ENCODE results near the gene STEAP2.

Gene STEAP2

GRCh38 chr7:90244909-90245851 lies 33.6 kb downstream of the STEAP2 start, which contains the start of gene CFAP69:
Gene CFAP69, plus strand, starts transcription at chr7:90245174. Its CDS starts 251 bp downstream, at chr7:90245425.
- H3K9ac ChIP-seq (ENCODE audit: low read length) = peak within 1 kb of the TSS; percentile 97
- H2AFZ ChIP-seq (ENCODE audit: low read depth, low read length) = peak within 1 kb of the TSS; percentile 91
- H3K23ac ChIP-seq (ENCODE audit: low read length in 2 of 2) = no peak within 1 kb of the TSS
- H3K4me3 ChIP-seq (ENCODE audit: insufficient read depth in 1 of 2, low read depth in 1 of 2, low read length in 2 of 2) = peak within 1 kb of the TSS; percentile 78 to 94
- WGBS = under 1% methylated on average over 59 of the region's 59 CpGs
- H3K27ac ChIP-seq (ENCODE audit: low read length, poor library complexity, severe bottlenecking) = no peak within 1 kb of the TSS
- H3K4ac ChIP-seq (ENCODE audit: low read depth in 1 of 2, low read length in 2 of 2) = no peak within 1 kb of the TSS
- no peak within 1 kb of the TSS for H2BK120ac ChIP-seq (ENCODE audit: low read depth, low read length)
- DNase-seq = peak; percentile 86
- no peaks in the 10 kb centered on the region for H3K9me3 ChIP-seq (ENCODE audit: control insufficient read depth, low read length)
- H3K14ac ChIP-seq (ENCODE audit: low read length in 2 of 2) = peak within 1 kb of the TSS in 1 of 2 experiments; percentile 61
- H3K18ac ChIP-seq (ENCODE audit: low read depth in 1 of 2, low read length in 2 of 2) = peak within 1 kb of the TSS in 1 of 2 experiments; percentile 37
- no peak within 1 kb of the TSS for H4K91ac ChIP-seq (ENCODE audit: low read length)
- H2BK5ac ChIP-seq (ENCODE audit: low read depth, low read length, poor library complexity, severe bottlenecking) = no peak within 1 kb of the TSS
- no peak within 1 kb of the TSS for H4K8ac ChIP-seq (ENCODE audit: low read length)
- H3K4me2 ChIP-seq (ENCODE audit: low read length, poor library complexity, severe bottlenecking) = peak within 1 kb of the TSS; percentile 99
- peaks cover 10% of the 10 kb centered on the region for H3K4me1 ChIP-seq (ENCODE audit: control insufficient read depth, insufficient read depth, low read depth, low read length)
- no peaks in the 10 kb centered on the region for H3K79me1 ChIP-seq (replicated peaks; ENCODE audit: low read length, poor library complexity, severe bottlenecking)
- no peak within 1 kb of the TSS for H2BK15ac ChIP-seq (ENCODE audit: low read depth, poor library complexity, severe bottlenecking)
- no peaks in the 10 kb centered on the region for H3K36me3 ChIP-seq (ENCODE audit: control insufficient read depth in 1 of 2, insufficient read depth in 2 of 2, low read depth in 1 of 2, low read length in 2 of 2)
- peak within 1 kb of the TSS in 1 of 2 experiments; percentile 34 for H2BK12ac ChIP-seq (ENCODE audit: low read length in 2 of 2)
- peaks cover 0 to 38% of the 10 kb centered on the region in 2 experiments for H3K27me3 ChIP-seq (ENCODE audit: control insufficient read depth in 1 of 2, insufficient read depth in 1 of 2, low read length in 2 of 2)
- H2AK5ac ChIP-seq (ENCODE audit: low read length, severe bottlenecking) = no peak within 1 kb of the TSS

GRCh38 chr7:90246171-90246570 lies 34.6 kb downstream of the STEAP2 start:
- peak overlapping the region; percentile 99 for H3K4me2 ChIP-seq (ENCODE audit: low read length, poor library complexity, severe bottlenecking)
- H2BK12ac ChIP-seq (ENCODE audit: low read length in 2 of 2) = no peak overlapping the region
- no peaks in the 10 kb centered on the region for H3K79me1 ChIP-seq (replicated peaks; ENCODE audit: low read length, poor library complexity, severe bottlenecking)
- H3K9ac ChIP-seq (ENCODE audit: low read length) = peak overlapping the region; percentile 97
- no peak overlapping the region for H3K14ac ChIP-seq (ENCODE audit: low read length in 2 of 2)
- no peak overlapping the region for H2BK120ac ChIP-seq (ENCODE audit: low read depth, low read length)
- H3K27me3 ChIP-seq (ENCODE audit: control insufficient read depth in 1 of 2, insufficient read depth in 1 of 2, low read length in 2 of 2) = peaks cover 0 to 44% of the 10 kb centered on the region in 2 experiments
- H3K4me1 ChIP-seq (ENCODE audit: control insufficient read depth, insufficient read depth, low read depth, low read length) = peaks cover 10% of the 10 kb centered on the region
- DNase-seq = peak; percentile 6
- peak overlapping the region in 1 of 2 experiments; percentile 94 for H3K4me3 ChIP-seq (ENCODE audit: insufficient read depth in 1 of 2, low read depth in 1 of 2, low read length in 2 of 2)
- H4K91ac ChIP-seq (ENCODE audit: low read length) = no peak overlapping the region
- no peaks in the 10 kb centered on the region for H3K9me3 ChIP-seq (ENCODE audit: control insufficient read depth, low read length)
- H2BK5ac ChIP-seq (ENCODE audit: low read depth, low read length, poor library complexity, severe bottlenecking) = no peak overlapping the region
- WGBS = 4% methylated on average over 9 of the region's 9 CpGs
- no peak overlapping the region for H4K8ac ChIP-seq (ENCODE audit: low read length)
- no peak overlapping the region for H3K23ac ChIP-seq (ENCODE audit: low read length in 2 of 2)
- H2AFZ ChIP-seq (ENCODE audit: low read depth, low read length) = no peak overlapping the region
- H2AK5ac ChIP-seq (ENCODE audit: low read length, severe bottlenecking) = no peak overlapping the region
- H3K18ac ChIP-seq (ENCODE audit: low read depth in 1 of 2, low read length in 2 of 2) = no peak overlapping the region
- no peak overlapping the region for H3K4ac ChIP-seq (ENCODE audit: low read depth in 1 of 2, low read length in 2 of 2)
- H3K27ac ChIP-seq (ENCODE audit: low read length, poor library complexity, severe bottlenecking) = no peak overlapping the region
- no peak overlapping the region for H2BK15ac ChIP-seq (ENCODE audit: low read depth, poor library complexity, severe bottlenecking)
- no peaks in the 10 kb centered on the region for H3K36me3 ChIP-seq (ENCODE audit: control insufficient read depth in 1 of 2, insufficient read depth in 2 of 2, low read depth in 1 of 2, low read length in 2 of 2)

GRCh38 chr7:90248706-90249105 lies 37.2 kb downstream of the STEAP2 start:
- Histone ChIP-seq H2BK15ac (ENCODE audit: low read depth, poor library complexity, severe bottlenecking) (no peak overlapping the region), H3K9me3 (ENCODE audit: control insufficient read depth, low read length) (no peaks in the 10 kb centered on the region), H3K23ac (ENCODE audit: low read length in 2 of 2) (no peak overlapping the region), H2BK120ac (ENCODE audit: low read depth, low read length) (no peak overlapping the region), H3K4ac (ENCODE audit: low read depth in 1 of 2, low read length in 2 of 2) (no peak overlapping the region), H3K4me1 (ENCODE audit: control insufficient read depth, insufficient read depth, low read depth, low read length) (peaks cover 10% of the 10 kb centered on the region), H2BK12ac (ENCODE audit: low read length in 2 of 2) (no peak overlapping the region), H3K18ac (ENCODE audit: low read depth in 1 of 2, low read length in 2 of 2) (no peak overlapping the region), H3K27ac (ENCODE audit: low read length, poor library complexity, severe bottlenecking) (no peak overlapping the region), H4K8ac (ENCODE audit: low read length) (no peak overlapping the region), H2BK5ac (ENCODE audit: low read depth, low read length, poor library complexity, severe bottlenecking) (no peak overlapping the region), H3K4me3 (ENCODE audit: insufficient read depth in 1 of 2, low read depth in 1 of 2, low read length in 2 of 2) (no peak overlapping the region), H2AK5ac (ENCODE audit: low read length, severe bottlenecking) (no peak overlapping the region), H3K79me1 (replicated peaks; ENCODE audit: low read length, poor library complexity, severe bottlenecking) (no peaks in the 10 kb centered on the region), H4K91ac (ENCODE audit: low read length) (no peak overlapping the region), H3K4me2 (ENCODE audit: low read length, poor library complexity, severe bottlenecking) (no peak overlapping the region), H3K9ac (ENCODE audit: low read length) (no peak overlapping the region), H3K14ac (ENCODE audit: low read length in 2 of 2) (no peak overlapping the region), H3K27me3 (ENCODE audit: control insufficient read depth in 1 of 2, insufficient read depth in 1 of 2, low read length in 2 of 2) (peaks cover 0 to 32% of the 10 kb centered on the region in 2 experiments), H3K36me3 (ENCODE audit: control insufficient read depth in 1 of 2, insufficient read depth in 2 of 2, low read depth in 1 of 2, low read length in 2 of 2) (no peaks in the 10 kb centered on the region), H2AFZ (ENCODE audit: low read depth, low read length) (no peak overlapping the region)
- WGBS = 86% methylated on average over 1 of the region's 3 CpGs
- no peak for DNase-seq

- Histone ChIP-seq H3K14ac (ENCODE audit: low read length in 2 of 2) (no peak overlapping the region), H3K4me3 (ENCODE audit: insufficient read depth in 1 of 2, low read depth in 1 of 2, low read length in 2 of 2) (peak overlapping the region in 1 of 2 experiments; percentile 20), H2BK12ac (ENCODE audit: low read length in 2 of 2) (no peak overlapping the region), H3K23ac (ENCODE audit: low read length in 2 of 2) (no peak overlapping the region), H3K4ac (ENCODE audit: low read depth in 1 of 2, low read length in 2 of 2) (no peak overlapping the region), H2BK15ac (ENCODE audit: low read depth, poor library complexity, severe bottlenecking) (no peak overlapping the region), H4K91ac (ENCODE audit: low read length) (no peak overlapping the region), H3K79me1 (replicated peaks; ENCODE audit: low read length, poor library complexity, severe bottlenecking) (no peaks in the 10 kb centered on the region), H3K27me3 (ENCODE audit: control insufficient read depth in 1 of 2, insufficient read depth in 1 of 2, low read length in 2 of 2) (peaks cover 0 to 27% of the 10 kb centered on the region in 2 experiments), H2BK5ac (ENCODE audit: low read depth, low read length, poor library complexity, severe bottlenecking) (no peak overlapping the region), H3K4me1 (ENCODE audit: control insufficient read depth, insufficient read depth, low read depth, low read length) (peaks cover 3% of the 10 kb centered on the region), H2BK120ac (ENCODE audit: low read depth, low read length) (no peak overlapping the region), H3K36me3 (ENCODE audit: control insufficient read depth in 1 of 2, insufficient read depth in 2 of 2, low read depth in 1 of 2, low read length in 2 of 2) (no peaks in the 10 kb centered on the region), H3K27ac (ENCODE audit: low read length, poor library complexity, severe bottlenecking) (no peak overlapping the region), H2AFZ (ENCODE audit: low read depth, low read length) (no peak overlapping the region), H4K8ac (ENCODE audit: low read length) (no peak overlapping the region), H3K4me2 (ENCODE audit: low read length, poor library complexity, severe bottlenecking) (no peak overlapping the region), H3K9me3 (ENCODE audit: control insufficient read depth, low read length) (no peaks in the 10 kb centered on the region), H3K18ac (ENCODE audit: low read depth in 1 of 2, low read length in 2 of 2) (no peak overlapping the region), H3K9ac (ENCODE audit: low read length) (peak overlapping the region; percentile 92), H2AK5ac (ENCODE audit: low read length, severe bottlenecking) (no peak overlapping the region)
- WGBS = 57% methylated on average over 3 of the region's 3 CpGs
- DNase-seq = no peak
Observed at GRCh38 chr7:90250601-90251303, 39.2 kb downstream of the STEAP2 start.

All from mesenchymal stem cell (in vitro differentiated cells and primary cell).